Measurements from ENCODE around the gene PPP1R3E.
A peak's percentile ranks its signal among the peaks of the same experiment; 100 is the strongest.

PPP1R3E gene

GRCh38 chr14:23302290-23303225, at the start of gene PPP1R3E:
Gene PPP1R3E (minus strand): TSS chr14:23302859. CDS start chr14:23302576, 283 bp downstream.
- H3K4me3 ChIP-seq (ENCODE audit: low read length): peak within 1 kb of the TSS; percentile 65
- TF ChIP-seq ZNF274 (IDR thresholded peaks at IDR 0.05; ENCODE audit: low read depth, low read length): no peak

- H3K4me3 ChIP-seq (ENCODE audit: low read length): no peak overlapping the region
- no peak for TF ChIP-seq ZNF274 (IDR thresholded peaks at IDR 0.05; ENCODE audit: low read depth, low read length)
These were observed 49.2 kb upstream of the PPP1R3E start for GRCh38 chr14:23351681-23352505.

GRCh38 chr14:23349156-23349845, 46.6 kb upstream of the PPP1R3E start:
- no peak overlapping the region for H3K4me3 ChIP-seq (ENCODE audit: low read length)
- no peak for TF ChIP-seq ZNF274 (IDR thresholded peaks at IDR 0.05; ENCODE audit: low read depth, low read length)

- no peak overlapping the region for H3K4me3 ChIP-seq (ENCODE audit: low read length)
- no peak for TF ChIP-seq ZNF274 (IDR thresholded peaks at IDR 0.05; ENCODE audit: low read depth, low read length)
These were observed 45.6 kb upstream of the PPP1R3E start for GRCh38 chr14:23348297-23348655.

GRCh38 chr14:23347406-23348296, 45.0 kb upstream of the PPP1R3E start:
- no peak for TF ChIP-seq ZNF274 (IDR thresholded peaks at IDR 0.05; ENCODE audit: low read depth, low read length)
- no peak overlapping the region for H3K4me3 ChIP-seq (ENCODE audit: low read length)

GRCh38 chr14:23346693-23347405, 44.2 kb upstream of the PPP1R3E start:
- TF ChIP-seq ZNF274 (IDR thresholded peaks at IDR 0.05; ENCODE audit: low read depth, low read length): no peak
- no peak overlapping the region for H3K4me3 ChIP-seq (ENCODE audit: low read length)

- H3K4me3 ChIP-seq (ENCODE audit: low read length): no peak overlapping the region
- no peak for TF ChIP-seq ZNF274 (IDR thresholded peaks at IDR 0.05; ENCODE audit: low read depth, low read length)
These were observed 43.5 kb upstream of the PPP1R3E start for GRCh38 chr14:23345987-23346692.

GRCh38 chr14:23344481-23344880, 41.8 kb upstream of the PPP1R3E start:
- no peak for TF ChIP-seq ZNF274 (IDR thresholded peaks at IDR 0.05; ENCODE audit: low read depth, low read length)

GRCh38 chr14:23339506-23340268, 37.0 kb upstream of the PPP1R3E start:
- TF ChIP-seq ZNF274 (IDR thresholded peaks at IDR 0.05; ENCODE audit: low read depth, low read length): no peak
- no peak overlapping the region for H3K4me3 ChIP-seq (ENCODE audit: low read length)

More at GRCh38 chr14:23344481-23344880, 41.8 kb upstream of the PPP1R3E start:
- H3K4me3 ChIP-seq (ENCODE audit: low read length): no peak overlapping the region

GRCh38 chr14:23335623-23336022, 33.0 kb upstream of the PPP1R3E start:
- no peak for TF ChIP-seq ZNF274 (IDR thresholded peaks at IDR 0.05; ENCODE audit: low read depth, low read length)
- no peak overlapping the region for H3K4me3 ChIP-seq (ENCODE audit: low read length)

- TF ChIP-seq ZNF274 (IDR thresholded peaks at IDR 0.05; ENCODE audit: low read depth, low read length): no peak
- no peak overlapping the region for H3K4me3 ChIP-seq (ENCODE audit: low read length)
These were observed 25.5 kb upstream of the PPP1R3E start for GRCh38 chr14:23327947-23328744.

Data from GM08714 (cell line).